GM03348 (cell line): ENCODE measurements around the gene MAPK9.

Source experiments
- DNase-seq: peaks from one replicate; pipeline ENCODE4 v3.0.0; 2012; ENCODE audit warnings: low spot score

The MAPK9 gene

DNA sequence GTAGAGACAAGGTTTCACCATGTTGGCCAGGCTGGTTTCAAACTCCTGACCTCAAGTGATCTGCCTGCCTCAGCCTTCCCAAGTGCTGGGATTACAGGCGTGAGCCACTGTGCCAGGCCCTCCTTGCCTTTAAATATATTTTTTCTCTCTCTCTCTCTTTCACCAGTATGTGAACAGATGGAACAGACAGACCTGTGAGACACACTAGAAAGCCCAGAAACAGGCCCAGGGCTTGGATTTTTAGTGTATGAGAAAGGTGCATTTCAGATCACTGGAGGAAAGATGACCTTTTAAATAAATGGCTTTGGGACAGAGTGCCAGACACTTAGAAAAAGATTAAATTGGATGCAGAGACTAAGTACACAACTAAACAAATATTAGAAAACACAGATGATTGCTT, 86.0 kb downstream of the MAPK9 start:
- DNase-seq = no peak

DNA sequence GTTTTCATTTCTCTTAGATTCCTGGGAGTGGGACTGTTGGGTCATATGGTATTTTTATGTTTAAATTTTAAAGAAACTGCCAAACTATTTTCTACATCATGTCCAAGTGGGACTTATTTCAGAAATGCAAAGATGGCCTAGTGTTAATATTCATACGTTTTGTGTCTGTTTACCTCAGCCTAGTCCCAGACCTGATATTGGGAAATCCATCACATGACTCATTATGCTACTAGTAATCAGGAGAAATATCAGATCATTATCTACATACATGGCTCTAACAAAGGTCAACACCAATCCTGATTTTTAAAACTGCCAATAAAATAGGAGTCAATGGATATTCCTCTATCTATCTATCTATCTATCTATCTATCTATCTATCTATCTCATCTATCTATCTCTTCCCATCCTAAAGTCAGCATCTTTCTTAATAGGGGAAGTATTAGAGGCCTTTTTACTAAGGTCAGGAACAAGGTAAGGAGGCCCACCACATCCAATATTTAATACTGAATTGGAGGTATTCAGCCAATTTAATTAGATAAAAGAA, 87.5 kb downstream of the MAPK9 start:
- no peak for DNase-seq

DNA sequence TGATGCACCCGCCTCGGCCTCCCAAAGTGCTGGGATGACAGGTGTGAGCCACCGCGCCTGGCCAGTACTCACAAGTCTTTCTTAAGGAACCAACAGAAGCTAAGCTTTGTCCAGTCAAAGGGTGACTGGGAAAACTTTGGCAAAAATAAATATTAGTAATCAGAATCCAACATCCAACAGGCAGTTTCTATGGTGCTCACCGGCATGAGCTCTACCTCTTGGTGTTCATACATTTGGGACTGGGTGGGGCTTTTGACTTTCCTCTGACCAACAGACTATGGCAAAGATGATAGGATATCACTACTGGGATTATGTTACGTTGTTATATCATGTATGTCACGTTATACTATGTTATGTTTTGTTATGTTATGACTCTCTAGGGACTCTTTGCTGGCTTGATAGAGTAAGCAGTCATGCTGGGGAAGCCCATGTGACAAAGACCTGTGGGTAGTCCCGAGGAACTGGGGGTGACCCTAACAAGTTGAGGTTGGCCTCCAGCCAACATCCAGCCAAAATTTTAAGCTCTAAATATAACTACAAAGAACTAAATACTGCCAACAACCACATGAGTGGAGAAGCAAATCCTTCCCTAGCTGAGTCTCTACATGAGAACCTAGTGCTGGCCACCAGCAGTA, 88.8 kb downstream of the MAPK9 start:
- no peak for DNase-seq

DNA sequence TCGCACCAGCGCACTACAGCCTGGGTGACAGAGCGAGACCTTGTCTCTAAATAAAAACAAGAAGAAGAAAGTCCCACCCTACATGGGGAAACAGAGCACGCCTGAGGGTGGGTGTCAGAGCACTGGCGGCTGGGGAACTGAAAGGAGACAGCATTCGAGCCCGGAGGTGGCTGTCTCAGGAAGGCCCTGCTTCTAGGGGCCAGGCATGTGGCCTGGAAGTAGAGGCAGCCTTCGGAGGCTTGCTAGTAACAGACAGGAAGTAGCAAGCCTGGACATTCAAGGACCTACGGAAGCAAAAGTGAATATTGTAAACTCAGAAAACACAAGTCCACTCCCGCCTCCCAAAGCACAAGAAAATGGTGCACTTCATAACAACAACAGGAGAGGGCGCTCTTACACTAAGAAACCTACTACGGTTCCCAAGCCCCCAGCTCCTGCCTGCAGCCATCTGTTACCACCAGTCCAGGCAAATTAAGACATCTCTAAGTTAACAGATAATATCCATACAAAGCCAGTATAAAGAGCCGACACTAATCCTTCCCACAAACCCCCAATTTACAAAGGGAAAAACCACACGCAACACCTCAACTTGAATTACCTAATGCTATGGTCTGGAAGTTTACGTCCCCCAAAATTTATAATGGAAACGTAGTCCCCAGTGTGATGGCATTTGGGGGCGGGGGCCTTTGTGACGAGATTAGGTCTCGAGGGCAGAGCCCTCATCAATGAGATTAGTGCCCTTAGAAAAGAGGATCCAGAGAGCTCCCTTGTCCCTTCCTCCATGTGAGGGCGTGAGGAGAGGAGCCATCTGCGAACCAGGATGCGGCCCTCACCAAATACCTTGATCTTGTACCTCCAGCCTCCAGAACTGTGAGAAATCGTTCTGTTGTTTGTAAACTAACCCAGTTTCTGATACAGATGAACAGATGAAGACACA, 90.6 kb downstream of the MAPK9 start:
- DNase-seq = no peak

DNA sequence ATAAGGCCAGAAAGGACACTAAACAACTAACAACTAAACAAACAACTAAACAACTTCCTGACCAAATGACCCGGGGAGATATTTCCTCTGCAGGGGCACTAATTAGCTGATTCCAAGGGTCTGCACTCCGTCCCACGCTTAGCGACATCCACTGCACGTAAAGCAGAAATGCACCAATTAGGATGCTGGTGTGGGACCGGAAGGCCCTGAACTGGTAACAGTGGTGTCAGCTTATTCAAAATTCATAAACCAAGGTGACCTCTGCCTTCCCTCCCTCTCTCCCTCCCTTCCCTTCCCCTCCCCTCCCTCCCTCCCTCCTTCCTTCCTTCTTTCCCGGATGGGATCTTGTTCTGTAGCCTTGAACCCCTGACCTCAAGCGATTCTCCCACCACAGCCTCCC, 92.5 kb downstream of the MAPK9 start:
- no peak for DNase-seq

DNA sequence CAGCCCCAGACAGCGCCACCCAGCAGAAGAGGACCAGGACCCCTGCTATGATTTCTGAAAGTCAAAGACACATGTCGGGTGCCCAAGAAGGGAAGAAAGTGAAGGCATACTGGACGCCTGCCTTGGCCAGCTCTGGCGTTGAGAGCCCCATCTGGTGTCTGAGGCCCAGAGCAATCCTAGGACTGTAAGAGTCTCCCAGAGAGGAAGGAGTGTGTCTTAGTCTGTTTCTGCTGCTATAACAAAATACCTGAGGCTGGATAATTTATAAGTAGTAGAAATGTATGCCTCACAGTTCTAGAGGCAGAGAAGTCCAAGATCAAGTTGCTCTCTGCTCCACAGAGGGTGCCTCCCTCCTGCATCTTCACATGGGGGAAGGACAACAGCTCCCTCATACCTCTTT, 93.7 kb downstream of the MAPK9 start:
- no peak for DNase-seq

DNA sequence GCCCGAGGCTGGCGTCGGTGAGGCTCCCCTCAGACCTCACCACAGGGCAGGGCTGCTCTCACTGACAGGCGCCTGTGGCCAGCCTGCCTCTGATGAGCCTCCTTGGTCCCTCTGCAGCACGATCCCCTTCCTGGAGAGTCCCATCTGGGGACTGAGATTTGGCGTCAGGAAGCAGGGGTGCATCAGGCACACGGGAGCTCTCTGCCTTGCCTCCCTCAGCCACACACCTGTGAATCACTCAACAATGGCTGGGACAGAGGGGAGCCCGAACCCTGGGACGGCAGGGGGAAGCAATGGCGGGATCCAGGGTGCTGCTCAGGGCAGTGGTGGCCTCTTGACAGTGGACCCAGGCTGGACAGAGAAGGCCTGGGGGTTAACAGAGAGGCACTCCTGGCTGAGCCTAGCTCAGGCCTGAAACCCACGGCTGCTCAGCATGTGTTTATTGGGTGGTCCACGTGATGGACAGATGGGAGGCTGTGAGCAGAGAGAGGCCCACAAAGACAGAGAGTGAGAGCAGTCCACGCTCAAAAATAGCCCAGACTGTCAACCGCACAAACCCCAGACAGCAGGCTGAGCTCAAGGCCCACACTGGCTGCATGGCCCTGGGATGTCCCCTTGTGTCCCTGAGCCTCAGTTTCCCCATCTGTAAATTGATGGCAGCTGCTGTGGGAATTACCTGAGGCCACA, 94.7 kb downstream of the MAPK9 start:
- no peak for DNase-seq

DNA sequence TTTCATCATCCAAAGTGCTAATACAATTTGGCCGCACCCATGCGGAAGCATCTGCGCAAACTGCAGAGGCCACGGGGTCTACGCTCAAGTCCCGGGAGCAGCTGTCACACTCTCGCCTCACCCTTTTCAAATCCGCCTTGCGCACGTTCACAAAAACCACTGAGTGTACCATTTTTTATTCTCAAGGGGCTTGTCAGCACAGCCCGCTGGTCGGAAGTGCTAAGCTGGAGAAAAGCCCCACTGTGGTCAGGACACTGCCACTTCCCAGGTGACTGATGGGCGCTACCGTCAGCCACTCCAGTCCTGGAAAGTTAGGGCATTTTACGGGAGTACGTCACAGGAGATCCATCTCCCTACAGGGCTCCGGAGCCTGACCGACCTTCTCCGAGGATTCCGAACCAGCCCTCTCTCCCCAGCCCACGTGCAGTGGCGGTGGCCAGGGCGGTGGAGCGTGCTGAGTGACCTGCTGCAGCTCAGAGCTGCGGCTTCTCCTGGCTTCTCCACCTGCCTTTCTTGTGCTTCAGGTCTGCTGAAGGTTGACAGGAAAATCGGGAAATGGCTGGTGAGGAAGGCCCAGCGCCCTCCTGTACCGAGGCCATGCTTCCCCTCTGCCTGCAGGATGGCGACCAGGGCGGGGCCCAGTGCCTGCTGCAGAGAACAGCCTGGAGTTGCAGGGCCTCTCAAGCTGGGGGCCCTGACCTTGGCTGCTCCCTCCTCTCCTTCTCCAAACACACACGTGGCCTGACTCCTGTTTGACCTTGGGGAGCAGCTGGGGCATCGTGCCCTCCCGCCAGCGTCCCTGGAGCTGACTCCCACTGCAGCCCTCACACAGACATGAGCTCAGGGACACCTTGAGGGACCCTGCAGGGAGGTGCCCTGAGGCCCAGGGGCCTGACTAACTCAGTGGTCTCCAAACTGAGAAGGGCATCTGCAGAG, 97.2 kb downstream of the MAPK9 start:
- DNase-seq = no peak

DNA sequence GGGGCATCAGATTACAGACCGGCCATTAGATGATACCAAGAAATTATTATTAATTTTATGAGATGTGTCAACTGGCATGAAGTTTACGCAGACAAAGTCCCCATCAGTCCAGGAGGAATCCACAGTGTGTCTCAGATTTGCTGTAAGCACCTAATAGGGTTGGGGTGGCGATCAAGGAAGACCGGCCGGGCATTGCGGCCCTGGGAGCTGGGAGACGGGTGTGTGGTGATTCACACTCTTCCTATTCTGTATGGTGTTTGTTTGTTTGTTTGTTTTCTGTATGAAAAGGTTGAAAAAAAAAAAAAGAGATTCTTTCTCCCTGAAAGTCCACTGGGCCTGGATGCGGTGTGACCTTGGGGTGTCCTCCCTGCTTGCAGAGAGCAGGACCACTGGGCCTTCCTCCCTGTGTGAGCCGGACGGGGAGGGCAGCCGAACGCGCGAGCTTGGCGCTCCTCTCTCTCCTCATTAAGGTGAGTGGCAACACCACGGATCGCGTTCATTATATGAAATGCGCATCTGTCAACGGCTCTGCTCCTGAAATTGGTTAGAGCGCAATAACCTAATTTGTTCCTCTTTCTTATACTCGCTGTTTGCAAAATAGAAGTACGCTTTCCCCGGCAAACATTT, 98.0 kb downstream of the MAPK9 start:
- no peak for DNase-seq

DNA sequence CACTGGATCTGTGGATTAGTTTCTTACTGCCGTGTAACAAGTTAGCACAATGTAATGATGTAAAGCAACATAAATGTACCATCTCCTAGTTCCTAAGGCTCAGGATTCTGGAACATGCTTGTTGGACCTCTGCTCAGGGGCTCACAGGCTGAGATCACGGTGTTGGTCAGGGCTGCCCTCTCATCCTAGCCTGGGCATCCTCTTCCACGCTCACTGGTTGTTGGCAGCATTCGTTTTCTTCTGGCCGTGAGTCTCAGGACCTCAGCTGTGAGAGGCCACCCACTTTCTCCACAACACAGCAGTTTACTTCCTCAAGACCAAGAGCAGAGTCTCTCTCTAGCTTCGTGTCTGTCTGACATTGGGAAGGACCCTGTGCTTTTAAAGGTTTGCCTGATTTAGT, 100.2 kb downstream of the MAPK9 start:
- no peak for DNase-seq

DNA sequence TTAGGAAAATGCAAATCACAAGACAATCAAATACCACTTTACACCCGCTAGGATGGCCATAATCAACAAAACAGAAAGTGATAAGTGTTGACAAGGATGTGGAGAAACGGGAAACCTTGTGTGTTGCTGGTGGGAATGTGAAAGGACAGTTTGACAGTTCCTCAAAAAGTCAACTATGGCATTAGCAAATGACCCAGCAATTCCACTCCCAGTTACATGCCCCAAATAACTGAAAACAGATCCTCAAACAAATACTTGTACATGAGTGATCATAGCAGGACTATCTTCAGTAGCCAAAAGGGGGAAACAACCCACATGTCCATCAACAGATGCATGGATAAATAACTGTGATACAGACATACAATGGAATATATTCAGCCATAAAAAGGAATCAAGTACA, 104.1 kb downstream of the MAPK9 start:
- DNase-seq = no peak
